Stimulated activated CD4-positive, alpha-beta T cell treated with anti-CD3 and anti-CD28 coated beads, TNF-alpha, amount 100 ng/mL, for 1 hour (primary cell): Measurements from ENCODE around the gene RNU6-8.

Source experiments
- DNase-seq, 3 donors: peaks; one replicate each; pipeline ENCODE4 v3.0.0-alpha.2; 2020; ENCODE audit warnings: low read depth in 3 of 3, low spot score in 1 of 3

Gene RNU6-8

DNA sequence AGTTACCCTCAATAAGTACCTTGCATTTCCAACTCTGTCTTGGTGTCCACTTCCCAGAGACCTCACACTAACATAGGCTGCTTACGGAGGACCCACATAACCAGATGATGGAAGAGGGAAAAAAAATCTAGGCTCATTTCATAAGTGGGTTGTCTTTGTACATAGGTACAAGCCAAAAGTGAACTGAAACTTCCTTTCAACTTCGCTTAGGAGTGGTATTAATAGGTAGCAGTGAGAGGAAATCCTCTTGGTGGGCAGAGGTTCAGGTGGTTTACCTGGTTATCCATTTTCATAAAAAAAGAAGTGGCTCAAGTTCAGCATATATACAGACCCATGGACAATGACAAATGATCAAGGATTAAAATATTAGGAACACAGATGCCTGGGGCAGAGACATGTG lies 37.0 kb downstream of the RNU6-8 start:
- DNase-seq = no peak
